CD4-positive, alpha-beta T cell treated with Interleukin-12 subunit alpha and Interleukin-12 subunit beta, for 1 hour (primary cell): ENCODE measurements around the gene FAF2.
"Not testable (repeated sequence)": the region's sequence is repeated elsewhere in the genome, so short reads cannot be mapped to it uniquely, and the experiment has no call there.

Experiments
- DNase-seq: peaks from one replicate; pipeline ENCODE4 v3.0.0-alpha.2; 2020

Gene FAF2

GRCh38 chr5:176461349-176461748 is 13.2 kb downstream of the FAF2 start:
- no peak for DNase-seq

- DNase-seq, result no peak
Measured at GRCh38 chr5:176463113-176463764, 15.1 kb downstream of the FAF2 start.

- DNase-seq, result no peak
Measured at GRCh38 chr5:176466245-176466871, 18.2 kb downstream of the FAF2 start.

GRCh38 chr5:176469296-176469695 is 21.1 kb downstream of the FAF2 start:
- no peak for DNase-seq

DNA sequence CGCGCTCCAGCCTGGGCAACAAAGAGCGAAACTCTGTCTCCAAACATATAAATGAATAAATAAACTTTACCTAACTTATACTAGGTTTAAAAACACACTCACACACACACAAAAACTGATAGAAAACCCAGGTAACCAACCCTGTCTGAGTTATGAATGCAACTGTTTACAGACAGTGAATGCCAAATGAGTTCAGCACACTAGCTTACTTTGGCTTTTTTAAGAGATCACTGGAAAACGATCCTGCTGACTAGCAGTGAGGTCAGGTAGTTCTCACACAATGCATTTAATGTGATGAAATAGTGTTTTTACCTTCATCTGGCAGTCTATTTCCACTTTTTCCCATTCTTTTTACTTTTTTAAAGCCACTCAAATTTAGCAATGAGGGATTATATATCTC is 22.4 kb downstream of the FAF2 start:
- no peak for DNase-seq

- DNase-seq, result no peak
Measured at GRCh38 chr5:176471098-176471497, 22.9 kb downstream of the FAF2 start.

DNA sequence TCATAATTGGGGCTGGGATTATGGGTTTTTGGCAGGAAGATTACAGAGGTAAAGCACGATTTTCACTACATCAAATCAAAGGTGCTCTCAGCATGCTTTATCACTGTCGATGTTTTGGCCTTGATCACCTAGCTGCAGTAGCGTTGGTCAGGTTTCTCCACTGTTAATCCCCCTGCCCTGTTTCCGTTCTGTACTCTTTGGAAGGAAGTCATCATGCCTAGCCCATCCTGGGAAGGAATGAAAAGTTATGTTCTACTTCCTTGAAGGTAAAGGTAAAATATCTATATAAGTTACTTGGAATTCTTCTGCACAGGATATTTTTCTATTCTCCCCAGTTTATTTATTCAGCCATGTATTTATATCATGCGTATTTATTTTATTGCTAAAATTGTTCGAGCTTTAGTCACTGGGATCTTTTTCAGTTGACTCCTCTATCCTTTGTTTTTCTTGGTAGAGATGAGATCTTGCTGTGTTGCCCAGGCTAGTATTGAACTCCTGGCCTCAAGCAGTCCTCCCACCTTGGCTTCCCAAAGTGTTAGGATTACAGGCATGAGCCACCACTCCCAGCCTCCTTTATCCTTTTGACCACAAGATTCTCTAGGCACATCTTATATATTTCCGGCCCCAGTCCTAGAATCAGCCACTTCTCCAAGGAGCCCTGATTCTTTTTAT is 25.3 kb downstream of the FAF2 start:
- DNase-seq, result no peak

DNA sequence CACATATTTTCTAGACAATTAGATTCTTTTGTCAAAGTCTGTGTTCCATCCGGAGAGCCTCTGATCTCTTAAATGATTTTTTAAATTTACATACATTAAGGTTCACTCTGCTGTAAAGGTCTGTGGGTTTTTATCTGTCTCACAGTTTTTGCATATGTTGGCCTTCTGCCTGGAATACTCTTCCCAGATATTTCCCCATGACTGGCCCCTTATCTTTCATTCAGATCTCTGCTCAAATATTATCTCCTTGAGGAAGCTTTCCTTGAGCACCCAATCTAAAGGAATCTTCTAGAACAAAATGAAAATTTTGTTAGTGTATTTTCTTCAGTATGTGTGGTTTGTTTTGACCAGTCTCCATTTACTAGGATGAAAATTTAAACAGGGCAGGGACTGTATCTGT is 26.3 kb downstream of the FAF2 start:
- no peak for DNase-seq

DNA sequence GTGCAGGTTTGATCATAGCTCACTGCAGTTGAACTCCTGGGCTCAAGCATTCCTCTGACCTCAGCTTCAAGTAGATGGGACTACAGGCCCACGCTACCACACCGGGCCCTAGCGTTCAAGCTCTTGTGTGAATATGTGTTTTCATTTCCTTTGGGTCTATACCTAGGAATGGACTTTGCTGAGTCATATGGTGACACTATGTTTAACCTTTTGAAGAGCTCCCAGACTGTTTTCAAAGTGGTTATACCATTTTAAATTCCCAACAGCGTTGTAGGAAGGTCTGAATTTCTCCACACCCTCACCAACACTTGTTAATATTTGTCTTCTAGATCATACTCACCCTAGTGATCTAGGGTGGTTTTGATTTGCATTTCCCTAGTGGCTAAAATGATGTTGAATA is 33.5 kb downstream of the FAF2 start:
- DNase-seq, result no peak

DNA sequence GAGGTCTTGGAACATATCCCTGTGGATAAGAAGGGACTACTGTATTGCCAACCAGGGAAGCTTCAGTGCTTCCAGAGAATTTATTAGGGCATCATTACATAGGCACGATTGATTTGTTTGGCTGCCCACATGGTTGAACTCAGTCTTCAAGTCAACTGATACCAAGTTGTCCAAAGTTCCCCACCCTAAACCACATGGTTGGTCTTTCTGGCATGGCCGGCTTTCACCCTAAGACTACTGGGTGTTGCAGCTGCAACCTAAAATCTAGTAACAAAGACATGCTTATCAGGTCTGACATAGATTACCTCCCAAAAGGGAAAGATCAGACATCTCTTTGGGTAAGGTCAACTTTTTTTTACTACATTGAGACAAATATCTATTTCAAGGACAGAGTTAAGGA is 37.0 kb downstream of the FAF2 start:
- no peak for DNase-seq

- no peak for DNase-seq
Measured at GRCh38 chr5:176486189-176486757, 38.1 kb downstream of the FAF2 start.

GRCh38 chr5:176487160-176487559 is 39.0 kb downstream of the FAF2 start:
- not testable (repeated sequence) for DNase-seq

- DNase-seq, result no peak
Measured at GRCh38 chr5:176489077-176489476, 40.9 kb downstream of the FAF2 start.

GRCh38 chr5:176490301-176490700 is 42.1 kb downstream of the FAF2 start:
- no peak for DNase-seq

DNA sequence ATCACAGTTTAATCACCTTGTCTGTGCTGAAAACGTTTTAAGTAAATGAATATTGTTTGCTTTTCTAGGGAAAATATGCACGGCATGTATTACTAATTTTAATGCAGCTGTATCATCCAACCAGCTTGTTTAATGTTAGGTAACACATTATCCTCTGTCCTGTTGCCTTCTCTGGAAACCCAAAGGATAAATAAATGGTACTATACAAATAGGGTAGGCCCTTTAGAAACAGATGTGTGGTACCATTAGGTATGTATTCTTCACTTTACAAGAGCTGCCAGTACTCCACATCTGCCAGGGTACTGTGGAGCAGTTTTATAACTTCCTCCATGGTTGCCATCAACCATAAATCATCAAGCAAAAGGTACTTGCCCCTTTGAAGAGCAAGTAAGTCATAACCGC is 42.9 kb downstream of the FAF2 start:
- no peak for DNase-seq

GRCh38 chr5:176491901-176492300 is 43.7 kb downstream of the FAF2 start:
- DNase-seq, result no peak

DNA sequence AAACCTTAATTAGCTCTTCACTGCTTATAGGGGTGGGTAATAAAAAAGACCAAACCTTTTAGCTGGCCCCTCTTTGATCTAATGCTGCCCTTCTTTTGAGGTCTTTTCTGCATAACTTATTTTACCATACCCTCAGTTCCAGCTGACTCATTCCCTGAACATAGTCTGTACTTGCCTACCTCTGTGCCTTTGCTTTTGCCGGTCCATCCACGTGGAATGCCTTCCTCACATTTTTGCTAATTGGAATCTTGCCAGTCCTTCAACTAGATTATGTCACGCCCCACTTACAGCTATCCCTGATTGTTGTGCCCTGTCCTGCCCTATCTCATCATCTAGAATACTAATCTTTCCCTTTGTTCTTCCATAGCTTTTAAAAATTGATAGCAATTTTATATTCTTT is 44.2 kb downstream of the FAF2 start:
- DNase-seq, result no peak

DNA sequence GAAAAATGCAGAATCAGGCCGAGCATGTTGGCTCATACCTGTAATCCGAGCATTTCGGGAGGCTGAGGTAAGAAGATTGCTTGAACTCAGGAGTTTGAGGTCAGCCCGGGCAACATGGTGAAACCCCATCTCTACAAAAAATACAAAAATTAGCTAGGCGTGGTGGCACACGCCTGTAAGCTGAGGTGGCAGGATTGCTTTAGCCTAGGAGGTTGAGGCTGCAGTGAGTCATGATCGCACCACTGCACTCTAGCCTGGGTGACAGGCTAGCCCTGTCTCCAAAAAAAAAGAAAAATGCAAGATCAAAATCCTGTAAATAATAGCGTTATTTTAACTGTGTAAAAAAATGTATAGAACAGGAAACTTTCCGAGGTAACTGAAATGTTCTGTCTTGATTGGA is 49.7 kb downstream of the FAF2 start:
- no peak for DNase-seq

- DNase-seq, result no peak
Measured at GRCh38 chr5:176499273-176499672, 51.1 kb downstream of the FAF2 start.

- DNase-seq, result no peak
Measured at GRCh38 chr5:176500511-176500910, 52.3 kb downstream of the FAF2 start.

GRCh38 chr5:176501333-176501732 is 53.1 kb downstream of the FAF2 start:
- DNase-seq, result no peak

DNA sequence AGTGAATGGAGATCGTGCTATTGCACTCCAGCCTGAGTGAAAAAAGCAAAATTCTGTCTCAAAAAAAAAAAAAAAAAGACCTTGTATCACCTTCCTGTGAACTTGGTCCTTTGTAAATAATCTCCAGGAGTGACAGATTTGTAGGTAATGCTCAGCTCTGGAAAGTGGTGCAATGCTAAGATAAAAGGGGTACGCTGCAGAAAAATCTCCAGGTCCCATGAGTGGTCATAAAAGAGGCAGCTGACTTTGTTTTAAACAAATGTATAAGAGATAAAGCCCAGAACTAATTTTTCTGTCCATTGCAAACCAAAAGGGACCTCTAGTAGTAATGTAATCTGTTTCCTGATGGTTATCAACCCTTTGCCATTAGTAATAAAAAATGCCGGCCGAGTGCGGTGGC is 55.3 kb downstream of the FAF2 start:
- no peak for DNase-seq

- DNase-seq, result no peak
Measured at GRCh38 chr5:176507911-176508310, 59.7 kb downstream of the FAF2 start.

GRCh38 chr5:176508603-176509002 is 60.4 kb downstream of the FAF2 start:
- DNase-seq, result no peak
